Esophagus muscularis mucosa (tissue), 3 donors: ENCODE results near the gene FAM124A.

Source experiments
- CTCF ChIP-seq, 3 experiments: fragments of 200-600 bp in 2 of 3; fragments of 450-650 bp in 1 of 3; sonication (generic) in 2 of 3; IDR thresholded peaks; one replicate each; pipeline ENCODE4 v1.5.1; 2017 to 2019; ENCODE audit warnings: antibody characterized with exemption in 3 of 3, mild to moderate bottlenecking in 2 of 3, moderate library complexity in 1 of 3
- POLR2A ChIP-seq: fragments of 450-650 bp; IDR thresholded peaks from one replicate; pipeline ENCODE4 v1.6.1; 2017; ENCODE audit warnings: antibody characterized with exemption, moderate library complexity, mild to moderate bottlenecking, low read depth
- POLR2AphosphoS5 ChIP-seq, 2 donors: sonication (generic); formaldehyde crosslinking; IDR thresholded peaks; one replicate each; pipeline ENCODE4 v1.6.1; 2017; ENCODE audit warnings: antibody characterized with exemption in 2 of 2

- TF ChIP-seq CTCF (IDR thresholded peaks at IDR 0.05) (no peak), POLR2A (no peak), POLR2AphosphoS5 (IDR thresholded peaks at IDR 0.05) (no peak)
Observed at GRCh38 chr13:51237887-51238286, 15.7 kb downstream of the FAM124A start.
